GM18508 (cell line): Measurements from ENCODE around the gene CCDC157.

Source experiments
- ATAC-seq: cut with Tn5 transposase; IDR thresholded peaks from one replicate; pipeline ENCODE4 v1.9.1; 2021; ENCODE audit warnings: moderate number of reproducible peaks; ENCODE audit not compliant: insufficient read depth, unreplicated experiment

CCDC157 gene

DNA sequence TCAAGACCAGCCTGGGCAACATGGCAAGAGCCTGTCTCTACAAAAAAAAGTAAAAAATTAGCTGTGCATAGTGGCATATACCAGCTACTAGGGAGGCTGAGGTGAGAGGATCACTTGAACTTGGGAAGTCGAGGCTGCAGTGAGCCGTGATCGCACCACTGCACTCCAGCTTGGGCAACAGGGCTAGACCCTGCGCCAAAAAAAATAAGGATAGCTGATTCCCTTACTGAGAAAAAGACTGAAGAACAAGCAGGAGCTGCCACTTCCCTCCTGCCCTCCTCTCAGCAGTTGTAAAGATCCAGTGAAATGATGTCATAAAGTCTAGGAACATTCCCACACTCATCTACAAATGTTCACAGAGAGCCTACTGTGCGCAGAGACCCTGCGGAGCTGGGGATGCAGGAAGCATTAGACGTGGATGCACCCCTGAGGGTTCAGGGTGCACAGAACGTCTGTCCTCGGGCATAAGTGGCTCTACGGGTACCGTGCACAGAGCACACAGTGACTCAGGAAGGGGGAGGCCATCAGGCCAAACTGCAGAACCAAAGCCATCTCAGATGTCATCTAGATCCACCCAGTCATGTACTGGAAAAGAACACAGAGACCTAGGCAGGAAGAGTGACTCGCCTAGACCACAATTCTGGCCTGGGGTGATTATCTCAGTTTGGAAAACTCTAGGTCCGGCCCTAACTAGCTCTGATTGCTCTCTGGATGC, 51.7 kb downstream of the CCDC157 start:
- ATAC-seq, result no peak

DNA sequence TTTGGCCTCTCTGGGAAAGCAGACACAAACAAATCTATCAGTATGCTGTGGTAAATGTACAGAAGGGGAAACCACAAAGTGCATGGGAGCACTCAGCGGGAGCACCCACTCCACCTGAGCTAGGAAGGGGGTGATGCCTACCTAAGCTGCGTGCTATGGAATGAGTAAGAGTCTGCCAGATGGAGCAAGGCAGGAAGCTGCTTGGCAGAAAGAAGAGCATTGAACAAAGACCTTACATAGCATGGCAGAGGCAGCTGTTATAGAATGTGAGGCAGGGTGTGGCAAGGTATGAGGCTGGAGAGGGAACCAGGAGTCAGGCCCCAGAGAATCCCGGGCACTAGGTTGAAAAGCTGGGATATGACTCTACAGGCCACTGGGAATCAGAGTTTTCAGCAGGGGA, 55.0 kb downstream of the CCDC157 start:
- ATAC-seq, result no peak

DNA sequence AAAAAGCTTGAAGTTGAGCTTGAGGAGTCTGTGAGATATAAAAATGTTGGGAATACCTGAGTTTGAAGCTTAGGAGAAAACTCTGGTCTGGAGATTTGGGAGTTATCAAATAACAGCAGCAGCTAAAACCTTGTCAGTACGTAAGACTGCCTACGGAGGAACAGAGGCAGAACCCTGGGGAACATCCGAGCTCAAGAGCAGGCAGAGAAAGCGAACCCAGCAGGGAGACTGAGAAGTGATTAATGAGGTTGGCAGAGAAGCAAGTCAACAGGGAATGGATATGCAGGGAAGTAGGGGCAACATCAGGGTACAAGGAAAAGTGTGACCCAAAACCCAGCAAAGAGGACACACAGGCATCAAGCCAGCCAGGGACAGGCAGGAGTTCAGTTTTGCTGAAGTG, 56.2 kb downstream of the CCDC157 start:
- no peak for ATAC-seq

DNA sequence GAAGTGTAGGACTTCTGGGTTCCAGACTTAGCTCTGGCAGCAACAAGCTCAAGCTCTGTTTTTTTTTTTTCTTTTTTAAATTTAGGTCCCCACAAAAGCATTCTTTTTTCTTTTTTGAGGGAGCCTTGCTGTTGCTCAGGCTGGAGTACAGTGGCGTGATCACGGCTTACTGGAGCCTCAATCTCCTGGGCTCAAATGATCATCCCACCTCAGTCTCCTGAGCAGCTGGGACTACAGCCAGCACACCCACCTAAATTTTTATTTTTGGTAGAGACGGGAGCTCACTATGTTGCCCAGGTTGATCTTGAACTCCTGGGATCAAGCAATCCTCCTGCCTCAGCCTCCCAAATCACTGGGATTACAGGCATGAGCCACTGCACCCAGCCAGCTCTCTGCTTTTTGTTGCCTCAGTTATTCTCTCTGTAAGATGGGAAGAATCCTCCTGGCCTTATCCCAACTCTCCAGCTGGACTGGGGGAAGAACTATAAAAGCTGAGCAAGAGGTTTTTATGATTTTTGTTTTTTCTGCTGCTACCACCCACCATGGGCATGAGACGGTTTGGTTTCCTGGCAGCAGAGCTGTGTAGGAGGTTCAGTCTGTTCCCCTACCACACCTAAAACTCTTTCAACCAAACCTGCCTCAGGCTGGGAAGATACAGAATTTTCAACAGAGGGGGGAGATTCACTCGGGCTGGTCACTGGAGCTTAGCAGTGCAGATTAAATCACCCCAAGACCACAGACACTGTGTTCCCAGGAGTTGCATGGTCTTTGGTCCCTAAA, 57.1 kb downstream of the CCDC157 start:
- ATAC-seq, result no peak

DNA sequence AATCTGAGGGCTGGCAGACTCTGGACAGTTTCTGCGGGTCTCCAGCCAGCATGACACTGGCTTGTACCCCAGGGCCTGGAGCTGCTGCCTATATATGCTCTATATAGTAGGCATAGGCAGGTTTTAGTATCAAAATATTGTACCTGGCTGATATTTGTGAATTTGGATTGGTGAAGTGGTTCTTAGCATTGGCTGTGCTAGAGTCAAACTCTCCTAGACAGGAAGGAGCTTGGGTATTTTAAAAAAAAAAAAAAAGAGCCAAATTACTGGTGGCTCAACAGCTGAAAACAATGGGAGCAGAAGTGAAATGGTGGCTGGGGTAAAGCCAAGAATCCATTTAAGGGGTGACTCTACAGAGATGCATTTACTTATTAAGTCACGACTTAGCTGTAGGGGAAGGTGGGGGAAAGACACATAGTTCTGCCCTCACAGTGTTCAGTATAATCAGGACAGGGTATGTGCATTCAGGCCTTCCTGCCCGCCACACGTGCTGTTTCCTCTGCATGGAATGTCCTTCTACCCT, 57.8 kb downstream of the CCDC157 start:
- no peak for ATAC-seq

DNA sequence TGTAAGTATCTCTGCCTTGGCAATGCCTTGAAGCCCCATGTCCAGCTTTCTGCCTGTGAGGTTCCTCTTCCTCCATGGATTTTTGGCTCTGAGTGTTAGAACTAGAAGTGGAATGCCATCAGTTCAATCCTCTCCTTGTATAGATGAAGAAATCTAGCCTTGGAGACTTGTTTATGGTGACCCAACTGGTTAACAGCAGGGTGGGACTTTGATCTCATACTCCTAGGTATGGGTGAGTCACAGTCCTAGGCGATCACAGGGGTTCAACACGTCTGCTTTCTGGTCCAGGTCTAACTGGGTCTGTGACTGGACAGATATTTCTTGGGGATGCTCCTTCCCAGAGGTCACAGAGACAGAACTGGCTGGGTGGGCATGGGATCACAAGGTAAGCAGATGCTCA, 59.6 kb downstream of the CCDC157 start:
- no peak for ATAC-seq

DNA sequence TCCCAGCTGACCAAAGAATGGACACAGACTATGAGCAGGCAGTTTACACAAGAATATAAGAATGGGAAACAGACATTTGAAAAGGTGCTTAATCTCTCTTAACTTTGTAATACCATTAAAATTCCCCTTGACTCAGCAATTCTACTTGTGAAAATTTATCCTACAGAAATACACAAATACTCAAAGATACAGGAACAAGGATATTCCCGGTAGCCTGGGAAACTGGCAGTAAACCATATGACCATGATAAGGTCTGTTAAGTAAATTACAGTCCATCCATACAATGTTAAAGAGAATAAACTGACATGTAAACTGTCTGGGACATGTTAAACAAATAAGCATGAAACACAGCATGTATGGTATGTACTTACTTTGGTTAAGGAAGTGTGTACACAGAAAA, 60.0 kb downstream of the CCDC157 start:
- ATAC-seq, result no peak

DNA sequence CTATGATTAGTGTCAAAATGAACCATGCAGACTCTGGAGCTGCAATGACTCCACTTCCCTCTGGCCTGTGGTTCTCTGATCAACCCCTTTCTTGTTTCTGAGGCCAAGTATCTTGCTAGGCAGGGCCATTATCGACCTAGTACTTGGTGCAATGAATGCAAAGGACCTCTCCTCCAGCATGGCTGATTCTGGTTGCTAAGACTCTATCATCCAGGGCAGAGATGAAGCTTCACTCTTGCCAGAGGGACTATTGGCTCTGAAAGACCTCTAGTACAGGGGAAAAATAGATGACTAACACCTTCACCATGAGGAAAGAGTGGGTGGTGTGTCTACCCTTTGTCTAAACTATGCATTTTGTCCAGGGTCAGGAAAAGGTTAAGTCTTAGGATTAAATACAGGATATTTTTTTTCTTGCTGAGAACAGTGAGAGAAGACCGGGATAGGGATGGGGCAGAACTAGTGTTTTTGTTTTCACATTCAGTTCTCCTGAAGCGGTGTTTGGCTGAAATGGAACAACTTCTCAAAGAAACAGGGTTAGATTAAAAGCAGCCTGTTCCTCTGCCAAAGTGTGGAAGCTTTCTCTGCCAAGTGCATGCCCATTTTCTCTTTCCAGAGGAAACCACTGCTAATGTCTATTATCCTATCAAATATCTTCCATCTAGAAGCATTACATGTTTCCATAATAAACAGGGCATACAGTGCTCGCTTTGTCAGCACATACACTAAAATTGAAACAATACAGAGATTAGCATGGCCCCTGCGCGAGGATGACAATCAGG, 63.7 kb downstream of the CCDC157 start:
- ATAC-seq, result no peak

DNA sequence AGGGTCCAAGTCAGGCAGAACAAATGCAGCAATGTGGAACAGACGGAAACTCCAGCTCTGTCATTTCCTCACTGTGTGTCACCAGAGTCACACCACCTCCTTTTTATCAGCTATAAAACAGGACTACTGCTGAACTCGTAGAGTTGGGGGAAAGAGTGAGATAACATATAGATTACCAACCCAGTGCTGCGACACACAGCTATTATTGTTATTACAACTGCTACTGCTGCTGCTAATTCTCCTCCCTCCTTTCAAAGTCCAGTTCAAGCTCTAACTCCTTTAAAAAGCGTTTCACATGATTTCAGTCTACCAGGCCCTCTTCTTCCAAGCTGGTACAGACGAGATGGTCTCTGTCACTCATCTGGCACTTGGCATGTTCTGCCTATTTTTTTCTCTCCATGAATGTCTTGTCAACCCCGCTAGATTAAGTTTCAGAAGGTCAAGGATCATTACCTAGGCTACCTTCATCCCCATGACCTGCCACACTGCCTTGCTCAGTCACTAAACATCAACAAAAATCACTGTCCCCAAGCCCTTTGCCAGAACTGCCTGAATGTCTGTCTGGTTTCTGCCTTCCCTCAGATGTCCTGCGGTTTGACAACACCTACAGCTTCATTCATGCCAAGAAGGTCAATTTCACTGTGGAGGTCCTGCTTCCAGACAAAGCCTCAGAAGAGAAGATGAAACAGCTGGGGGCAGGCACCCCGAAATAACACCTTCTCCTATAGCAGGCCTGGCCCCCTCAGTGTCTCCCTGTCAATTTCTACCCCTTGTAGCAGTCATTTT, 65.1 kb downstream of the CCDC157 start:
- no peak for ATAC-seq

DNA sequence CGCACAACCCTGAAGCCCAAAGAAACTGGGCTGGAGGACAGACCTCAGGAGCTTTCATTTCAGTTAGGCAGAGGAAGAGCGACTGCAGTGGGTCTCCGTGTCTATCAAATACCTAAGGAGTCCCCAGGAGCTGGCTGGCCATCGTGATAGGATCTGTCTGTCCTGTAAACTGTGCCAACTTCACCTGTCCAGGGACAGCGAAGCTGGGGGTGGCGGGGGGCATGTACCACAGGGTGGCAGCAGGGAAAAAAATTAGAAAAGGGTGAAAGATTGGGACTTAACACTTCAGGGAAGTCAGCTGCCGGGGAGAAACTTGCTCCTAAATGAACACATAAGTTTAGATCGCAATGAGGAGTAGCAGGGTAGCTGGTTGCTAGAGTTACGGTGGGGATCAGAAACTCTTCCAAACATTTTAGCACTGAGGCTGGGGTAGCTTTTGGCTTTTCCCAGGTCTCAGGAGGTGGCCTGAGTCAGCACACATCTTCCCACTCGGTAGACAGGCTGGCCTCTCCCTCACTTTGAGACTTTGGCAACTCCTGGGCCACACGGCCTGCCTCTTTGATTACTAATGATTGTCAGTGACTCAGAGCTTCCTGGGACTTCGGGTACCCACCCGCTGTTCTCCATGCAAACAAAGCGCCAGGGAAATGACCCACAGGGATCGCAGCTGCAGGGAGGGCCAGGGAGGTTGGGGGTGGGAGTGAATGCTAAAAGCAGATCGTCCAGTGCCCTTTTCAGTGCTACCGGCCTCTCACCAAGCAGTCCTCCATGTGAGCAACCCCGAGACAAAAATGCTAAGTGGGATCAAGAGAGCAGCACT, 65.9 kb downstream of the CCDC157 start:
- no peak for ATAC-seq

DNA sequence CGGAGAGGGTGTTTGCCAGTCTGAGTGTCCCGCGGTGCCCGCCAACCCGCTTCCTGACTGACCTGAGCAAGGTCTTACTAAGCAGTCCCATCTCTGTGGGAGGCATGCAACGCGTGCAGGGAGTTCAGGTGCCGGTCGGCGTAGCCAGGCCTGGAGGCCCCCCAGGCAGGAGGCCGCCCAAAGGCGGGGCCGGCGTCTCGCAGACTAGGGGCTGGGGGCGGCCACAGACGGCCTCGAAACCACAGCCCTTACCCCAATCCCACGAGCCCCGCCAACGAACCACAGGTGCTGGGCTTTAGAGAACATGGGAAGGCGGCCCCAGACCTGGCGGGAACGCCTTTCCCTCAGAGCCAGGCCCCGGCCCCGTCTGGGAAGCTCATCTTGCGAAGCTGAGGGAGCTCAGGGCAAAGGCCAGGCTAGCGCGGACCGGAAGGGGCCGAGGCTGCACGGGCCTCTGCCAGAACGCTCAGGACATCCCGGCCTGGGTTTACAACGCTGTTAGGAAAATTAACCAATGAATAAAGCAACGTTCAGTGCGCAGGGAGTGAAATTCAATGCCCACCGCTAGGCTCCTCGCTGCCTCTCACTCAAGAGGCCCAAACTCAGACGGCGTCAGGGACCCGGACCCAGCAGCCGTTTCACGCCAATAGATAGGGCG, 66.6 kb downstream of the CCDC157 start:
- peak; percentile 5 for ATAC-seq

DNA sequence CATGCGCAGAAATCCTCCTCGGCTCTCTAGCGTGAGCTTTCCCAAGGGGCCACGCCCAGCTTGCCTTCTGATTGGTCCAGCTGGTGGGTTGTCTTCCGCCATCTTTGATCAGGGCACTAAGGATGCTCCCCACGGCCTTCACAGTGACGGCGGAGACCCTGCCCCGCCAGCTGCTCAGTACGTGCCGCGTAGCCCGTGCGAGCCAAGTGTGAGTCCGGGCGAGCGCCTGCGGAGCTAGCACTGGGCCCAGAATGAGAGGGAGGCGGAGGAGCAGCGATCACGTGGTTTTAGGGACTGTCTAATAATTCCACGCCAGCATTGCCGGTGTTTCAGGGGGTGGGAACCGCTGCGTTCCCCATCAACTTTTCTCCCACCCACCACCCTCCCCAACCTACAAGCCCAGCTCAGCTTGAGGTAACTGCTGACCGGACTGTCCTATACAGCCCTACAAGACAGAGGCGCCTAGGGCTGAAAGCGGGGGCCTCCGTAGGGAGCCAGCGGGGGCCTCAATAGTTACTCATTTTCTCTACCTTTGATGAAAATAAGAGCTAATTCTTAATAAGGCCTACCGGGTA, 67.2 kb downstream of the CCDC157 start:
- ATAC-seq, result peak; percentile 56

DNA sequence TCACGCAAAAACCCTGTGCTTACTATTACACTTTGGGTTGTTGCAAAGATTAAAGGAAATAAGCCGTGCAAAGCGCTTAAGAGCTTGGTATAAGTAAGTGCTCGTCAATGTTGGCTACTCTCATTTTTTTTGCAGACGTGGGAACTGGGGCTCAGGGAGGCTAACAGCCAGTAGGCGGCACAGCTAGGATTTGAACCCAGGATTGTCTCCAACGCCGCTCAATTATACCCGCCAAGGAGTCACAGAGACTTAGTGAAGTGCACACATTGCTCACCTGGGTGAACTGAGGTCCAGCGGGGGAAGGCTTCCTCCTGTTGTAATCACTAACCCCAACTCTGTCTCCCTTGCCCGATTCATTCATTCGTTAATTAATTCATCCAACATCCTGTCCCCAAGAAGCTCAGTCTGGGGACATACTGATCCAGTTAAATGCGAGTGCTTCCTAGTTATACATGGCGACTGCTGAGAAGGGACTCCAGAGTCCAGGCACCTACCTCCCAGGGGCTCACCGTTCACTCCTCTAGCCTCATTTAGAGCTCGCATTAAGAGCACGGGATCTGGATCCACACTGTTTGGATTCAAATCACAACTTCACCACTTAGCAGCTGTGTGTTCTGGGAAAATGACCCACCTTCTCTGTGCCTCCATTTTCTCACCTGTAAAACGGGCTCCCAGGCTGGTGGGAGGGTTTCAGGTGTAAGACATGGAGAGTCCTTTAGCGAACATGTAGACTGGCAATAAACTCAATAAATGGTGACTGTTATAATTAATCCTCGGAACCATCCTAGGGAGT, 67.9 kb downstream of the CCDC157 start:
- no peak for ATAC-seq

DNA sequence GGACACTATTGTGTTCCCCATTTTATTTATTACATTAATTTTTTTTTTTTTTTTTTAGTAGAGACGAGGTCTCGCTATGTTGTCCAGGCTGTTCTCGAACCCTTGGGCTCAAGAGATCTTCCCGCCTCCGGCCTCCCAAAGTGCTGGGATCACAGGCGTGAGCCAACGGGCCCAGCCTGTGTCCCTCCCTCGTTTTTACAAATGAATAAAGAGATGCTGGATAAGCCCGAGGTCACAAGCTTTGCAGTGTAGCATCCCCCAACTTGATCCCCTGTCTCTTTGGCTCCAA, 68.5 kb downstream of the CCDC157 start:
- no peak for ATAC-seq

DNA sequence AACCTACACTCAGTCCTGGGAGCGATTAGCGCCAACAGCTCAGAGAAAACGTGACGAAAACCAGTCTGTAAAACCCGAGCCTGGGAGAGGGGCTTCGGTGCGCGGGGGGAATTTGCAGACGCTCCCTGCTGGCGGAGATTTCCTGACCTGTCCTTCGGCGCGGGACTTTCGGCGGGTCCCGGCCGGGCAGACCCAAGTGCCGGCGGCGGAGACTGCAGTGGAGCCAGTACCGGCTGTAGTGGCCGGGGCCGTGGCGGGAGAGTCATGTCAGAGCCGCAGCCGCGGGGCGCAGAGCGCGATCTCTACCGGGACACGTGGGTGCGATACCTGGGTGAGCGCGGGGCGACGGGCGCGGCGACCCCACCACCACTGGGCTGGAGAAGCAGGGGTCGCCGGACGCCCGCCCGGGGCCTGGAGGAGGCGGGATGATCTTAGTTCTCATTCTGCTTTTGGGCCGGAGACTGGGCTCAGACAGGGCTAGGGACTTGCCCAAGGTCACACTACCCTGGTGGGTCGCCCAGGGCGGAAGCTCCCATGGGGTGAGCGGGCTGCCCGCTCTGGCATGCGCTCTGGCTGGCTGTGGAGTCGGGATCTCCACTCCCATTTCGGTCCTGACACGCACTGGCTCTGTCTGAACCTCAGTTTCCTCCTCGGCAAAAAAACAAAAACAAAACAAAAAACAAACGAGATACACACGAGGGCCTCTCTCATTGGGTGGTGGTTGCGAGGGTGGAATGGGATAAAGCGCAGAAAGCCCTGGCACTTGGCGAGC, 69.0 kb downstream of the CCDC157 start, which contains the start of gene MTFP1:
TSS of gene MTFP1 (plus strand) at position 153 of the 772 bp plus-strand sequence. CDS start at position 265, 112 bp downstream.
- no peak for ATAC-seq
